ENCODE measurements around the gene CCDC191.

GRCh38 chr3:113914646-113915045, 141.7 kb downstream of the CCDC191 start:
- no peak for TF ChIP-seq CTCF (conservative IDR thresholded peaks at IDR 0.05; ENCODE audit: low read length)
- TF ChIP-seq EZH2phosphoT487 (IDR thresholded peaks at IDR 0.05; ENCODE audit: borderline replicate concordance, low read depth, low read length), result no peak

All from OCI-LY7 (cell line).